ENCODE measurements around the gene PIGV. TPM values are rescaled to one million over a fixed set of nuclear protein-coding genes. Genes with fewer than 3 reads are reported as not detected.
"Not testable (repeated sequence)": the region's sequence is repeated elsewhere in the genome, so short reads cannot be mapped to it uniquely, and the experiment has no call there.

The PIGV gene
- total and polyA plus RNA-seq, 2 experiments from 2014 or later = 20.4 to 28.9 TPM

GRCh38 chr1:26839339-26839722 is 51.6 kb downstream of the PIGV start:
- H3K4me2 ChIP-seq (ENCODE audit: unreplicated experiment) = no peak overlapping the region
- H3K9me2 ChIP-seq (ENCODE audit: insufficient read depth) = no peaks in the 10 kb centered on the region
- peaks cover 4% of the 10 kb centered on the region; the same call in 1 of the 2 replicates for H3K36me3 ChIP-seq (ENCODE audit: low read depth)
- H3K4me3 ChIP-seq = no peak overlapping the region
- no peak overlapping the region for H3K9ac ChIP-seq
- WGBS, 2 experiments (ENCODE audit: low coverage in 1 of 2, low lambda C conversion rate in 2 of 2, missing lambda C conversion rate in 2 of 2) = 96 to 100% methylated on average over 1 of the region's 1 CpG
- no peaks in the 10 kb centered on the region for H3F3A ChIP-seq (ENCODE audit: insufficient read depth)
- DNase-seq = no peak
- H3K4me1 ChIP-seq (ENCODE audit: insufficient read depth) = no peaks in the 10 kb centered on the region
- no peaks in the 10 kb centered on the region for H4K20me1 ChIP-seq (ENCODE audit: insufficient read depth)
- in situ Hi-C loops (cut with MboI) = no loop called here
- H3K9me3 ChIP-seq (ENCODE audit: low read depth) = no peaks in the 10 kb centered on the region
- TF ChIP-seq EZH2 (IDR thresholded peaks at IDR 0.05; ENCODE audit: insufficient read depth, poor library complexity, severe bottlenecking) (no peak), EZH2phosphoT487 (IDR thresholded peaks at IDR 0.05; ENCODE audit: insufficient read depth, low read depth) (no peak)
- H3K27me3 ChIP-seq (replicated peaks; ENCODE audit: insufficient read depth) = no peaks in the 10 kb centered on the region
- no peak overlapping the region for H2AFZ ChIP-seq
- no peak overlapping the region for H3K27ac ChIP-seq
- no peaks in the 10 kb centered on the region; the same call in 1 of the 2 replicates for H3K79me2 ChIP-seq (ENCODE audit: insufficient read depth)

DNA sequence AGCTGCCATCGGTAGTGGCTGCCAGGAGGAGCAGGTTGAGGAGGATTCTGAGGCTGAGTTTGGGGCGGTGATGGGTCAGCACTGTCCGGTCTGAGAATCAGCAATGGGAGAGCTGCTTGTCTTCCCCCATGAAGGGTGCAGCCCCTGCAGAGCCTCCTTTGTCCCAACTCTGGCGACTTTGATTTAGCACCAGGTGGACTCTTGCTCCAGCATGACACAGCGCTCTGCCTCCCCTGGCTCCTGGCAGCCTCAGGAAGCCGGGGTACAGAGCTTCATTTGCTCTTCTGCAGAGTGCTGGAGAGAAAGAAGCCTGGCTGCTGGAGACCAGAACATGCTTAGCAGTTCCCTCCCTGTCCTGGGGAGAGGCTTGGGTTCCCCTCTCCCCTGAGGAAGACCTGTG is 52.0 kb downstream of the PIGV start:
- H3F3A ChIP-seq (ENCODE audit: insufficient read depth) = no peaks in the 10 kb centered on the region
- peaks cover 4% of the 10 kb centered on the region; the same call in 1 of the 2 replicates for H3K36me3 ChIP-seq (ENCODE audit: low read depth)
- no peaks in the 10 kb centered on the region; the same call in 1 of the 2 replicates for H3K79me2 ChIP-seq (ENCODE audit: insufficient read depth)
- TF ChIP-seq EZH2 (IDR thresholded peaks at IDR 0.05; ENCODE audit: insufficient read depth, poor library complexity, severe bottlenecking) (no peak), EZH2phosphoT487 (IDR thresholded peaks at IDR 0.05; ENCODE audit: insufficient read depth, low read depth) (no peak)
- H3K9me3 ChIP-seq (ENCODE audit: low read depth) = no peaks in the 10 kb centered on the region
- DNase-seq = no peak
- H3K9ac ChIP-seq = no peak overlapping the region
- H3K9me2 ChIP-seq (ENCODE audit: insufficient read depth) = no peaks in the 10 kb centered on the region
- H3K27me3 ChIP-seq (replicated peaks; ENCODE audit: insufficient read depth) = no peaks in the 10 kb centered on the region
- in situ Hi-C loops (cut with MboI) = no loop called here
- no peaks in the 10 kb centered on the region for H4K20me1 ChIP-seq (ENCODE audit: insufficient read depth)
- no peak overlapping the region for H2AFZ ChIP-seq
- no peak overlapping the region for H3K4me2 ChIP-seq (ENCODE audit: unreplicated experiment)
- 91 to 95% methylated on average over 5 to 6 of the region's 6 CpGs for WGBS, 2 experiments (ENCODE audit: low coverage in 1 of 2, low lambda C conversion rate in 2 of 2, missing lambda C conversion rate in 2 of 2)
- no peak overlapping the region for H3K4me3 ChIP-seq
- H3K27ac ChIP-seq = no peak overlapping the region
- H3K4me1 ChIP-seq (ENCODE audit: insufficient read depth) = no peaks in the 10 kb centered on the region

DNA sequence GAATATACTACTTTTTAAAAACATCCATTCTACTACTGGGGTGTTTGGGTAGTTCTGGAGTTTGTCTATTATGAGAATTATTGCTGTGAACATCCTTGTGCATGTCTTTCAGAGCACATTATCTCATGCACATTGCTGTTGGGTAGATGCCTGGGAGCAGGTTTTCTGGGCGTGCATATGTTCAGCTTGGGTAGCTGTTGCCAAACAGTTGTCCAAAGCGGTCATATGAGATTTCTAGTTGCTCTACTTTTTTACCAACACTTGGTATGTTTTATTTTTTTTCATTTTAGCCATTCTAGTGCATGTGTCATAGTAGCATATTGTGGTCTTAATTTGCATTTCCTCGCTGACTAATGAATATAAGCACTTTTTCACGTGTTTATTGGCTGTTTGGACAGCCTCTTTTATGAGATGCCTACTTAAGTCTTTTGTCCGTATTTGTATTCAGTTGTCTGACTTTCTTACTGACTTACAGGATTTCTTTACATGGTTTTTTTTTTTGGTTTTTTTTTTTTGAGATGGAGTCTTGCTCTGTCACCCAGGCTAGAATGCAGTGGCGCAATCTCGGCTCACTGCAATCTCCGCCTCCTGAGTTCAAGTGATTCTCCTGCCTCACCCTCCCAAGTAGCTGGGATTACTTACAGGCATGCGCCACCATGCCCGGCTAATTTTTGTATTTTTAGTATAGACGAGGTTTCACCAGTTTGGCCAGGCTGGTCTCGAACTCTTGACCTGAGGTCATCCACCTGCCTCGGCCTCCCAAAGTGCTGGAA is 56.9 kb downstream of the PIGV start:
- 82 to 89% methylated on average over 13 of the region's 13 CpGs for WGBS, 2 experiments (ENCODE audit: low coverage in 1 of 2, low lambda C conversion rate in 2 of 2, missing lambda C conversion rate in 2 of 2)
- no peaks in the 10 kb centered on the region for H3K27me3 ChIP-seq (replicated peaks; ENCODE audit: insufficient read depth)
- H3K27ac ChIP-seq = no peak overlapping the region
- peaks cover 4% of the 10 kb centered on the region; the same call in 1 of the 2 replicates for H3K36me3 ChIP-seq (ENCODE audit: low read depth)
- H2AFZ ChIP-seq = no peak overlapping the region
- no peaks in the 10 kb centered on the region; the same call in 1 of the 2 replicates for H3K79me2 ChIP-seq (ENCODE audit: insufficient read depth)
- in situ Hi-C loops (cut with MboI) = no loop called here
- no peaks in the 10 kb centered on the region for H4K20me1 ChIP-seq (ENCODE audit: insufficient read depth)
- no peaks in the 10 kb centered on the region for H3K9me3 ChIP-seq (ENCODE audit: low read depth)
- no peak overlapping the region for H3K4me2 ChIP-seq (ENCODE audit: unreplicated experiment)
- no peak for DNase-seq
- H3K9me2 ChIP-seq (ENCODE audit: insufficient read depth) = no peaks in the 10 kb centered on the region
- no peak overlapping the region for H3K9ac ChIP-seq
- TF ChIP-seq EZH2phosphoT487 (IDR thresholded peaks at IDR 0.05; ENCODE audit: insufficient read depth, low read depth) (no peak), EZH2 (IDR thresholded peaks at IDR 0.05; ENCODE audit: insufficient read depth, poor library complexity, severe bottlenecking) (no peak)
- H3F3A ChIP-seq (ENCODE audit: insufficient read depth) = peaks cover 23% of the 10 kb centered on the region
- H3K4me3 ChIP-seq = no peak overlapping the region
- peaks cover 15% of the 10 kb centered on the region for H3K4me1 ChIP-seq (ENCODE audit: insufficient read depth)

DNA sequence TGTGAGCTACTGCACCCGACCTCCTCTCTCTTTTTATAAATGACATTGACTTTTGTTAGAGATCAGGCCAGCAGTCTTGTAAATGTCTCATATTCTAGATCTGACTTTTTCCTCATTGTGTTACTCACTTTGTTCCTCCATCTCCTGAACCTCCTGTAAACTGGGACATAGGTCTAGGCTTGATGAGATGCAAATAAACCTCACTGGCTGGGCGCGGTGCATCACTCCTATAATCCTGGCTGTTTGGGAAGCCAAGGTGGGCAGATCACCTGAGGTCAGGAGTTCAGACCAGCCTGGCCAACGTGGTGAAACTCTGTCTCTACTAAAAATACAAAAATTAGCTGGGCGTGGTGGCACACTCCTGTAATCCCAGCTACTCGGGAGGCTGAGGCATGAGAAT is 60.1 kb downstream of the PIGV start:
- peak overlapping the region; percentile 77; the same call in 1 of the 2 replicates for H3K9ac ChIP-seq
- H3K36me3 ChIP-seq (ENCODE audit: low read depth); H2AFZ ChIP-seq; DNase-seq; H3K9me2 ChIP-seq (ENCODE audit: insufficient read depth); H3K27me3 ChIP-seq (replicated peaks; ENCODE audit: insufficient read depth); in situ Hi-C loops (cut with MboI); H4K20me1 ChIP-seq (ENCODE audit: insufficient read depth); H3K4me2 ChIP-seq (ENCODE audit: unreplicated experiment); H3K9me3 ChIP-seq (ENCODE audit: low read depth); H3K4me3 ChIP-seq; H3K79me2 ChIP-seq (ENCODE audit: insufficient read depth): not testable (repeated sequence)
- 84% methylated on average over 6 of the region's 6 CpGs for WGBS, 2 experiments (ENCODE audit: low coverage in 1 of 2, low lambda C conversion rate in 2 of 2, missing lambda C conversion rate in 2 of 2)
- peak overlapping the region; percentile 94; the same call in 1 of the 2 replicates for H3K27ac ChIP-seq
- H3F3A ChIP-seq (ENCODE audit: insufficient read depth) = peaks cover 26% of the 10 kb centered on the region
- peaks cover 18% of the 10 kb centered on the region for H3K4me1 ChIP-seq (ENCODE audit: insufficient read depth)

Small RNAs within 50 kb of the gene (small RNA-seq; reads per million reads assigned to genes)
- gene RN7SL165P (ENCODE audit: low read depth, low replicate concordance) = not detected

Other genes with a start within 250 kb of the PIGV start
- 11.6 and 13.4 TPM in 2 replicates for gene ARID1A, start 91.9 kb upstream of the PIGV start, total RNA-seq (2014; rRNA removed; shearing (Covaris generic))
- gene ARID1A, start 91.9 kb upstream of the PIGV start, polyA plus RNA-seq (2016; fragmentation: Nextera tagmentation; extraction: Ambion mirVana) = 8.2 and 9.4 TPM in 2 replicates
- gene ZDHHC18, start 38.7 kb downstream of the PIGV start, total RNA-seq (2014; rRNA removed; shearing (Covaris generic)) = 11.6 and 12.8 TPM in 2 replicates
- 1.3 and 1.9 TPM in 2 replicates for gene ZDHHC18, start 38.7 kb downstream of the PIGV start, polyA plus RNA-seq (2016; fragmentation: Nextera tagmentation; extraction: Ambion mirVana)
- gene SFN, start 75.2 kb downstream of the PIGV start, total RNA-seq (2014; rRNA removed; shearing (Covaris generic)) = not detected in 2 replicates
- gene SFN, start 75.2 kb downstream of the PIGV start, polyA plus RNA-seq (2016; fragmentation: Nextera tagmentation; extraction: Ambion mirVana) = not detected in 2 replicates
- gene GPN2, start 102.3 kb downstream of the PIGV start, total RNA-seq (2014; rRNA removed; shearing (Covaris generic)) = 11.9 and 12.1 TPM in 2 replicates
- gene GPN2, start 102.3 kb downstream of the PIGV start, polyA plus RNA-seq (2016; fragmentation: Nextera tagmentation; extraction: Ambion mirVana) = 26.3 and 27.9 TPM in 2 replicates
- 6.3 and 6.8 TPM in 2 replicates for gene GPATCH3, start 112.5 kb downstream of the PIGV start, total RNA-seq (2014; rRNA removed; shearing (Covaris generic))
- gene GPATCH3, start 112.5 kb downstream of the PIGV start, polyA plus RNA-seq (2016; fragmentation: Nextera tagmentation; extraction: Ambion mirVana) = 9.3 and 10.8 TPM in 2 replicates
- not detected in 2 replicates for gene NR0B2, start 126.0 kb downstream of the PIGV start, total RNA-seq (2014; rRNA removed; shearing (Covaris generic))
- gene NR0B2, start 126.0 kb downstream of the PIGV start, polyA plus RNA-seq (2016; fragmentation: Nextera tagmentation; extraction: Ambion mirVana) = not detected in 2 replicates
- 34.9 and 50.0 TPM in 2 replicates for gene NUDC, start 133.8 kb downstream of the PIGV start, total RNA-seq (2014; rRNA removed; shearing (Covaris generic))
- 117 and 118 TPM in 2 replicates for gene NUDC, start 133.8 kb downstream of the PIGV start, polyA plus RNA-seq (2016; fragmentation: Nextera tagmentation; extraction: Ambion mirVana)
- gene KDF1, start 172.5 kb downstream of the PIGV start, total RNA-seq (2014; rRNA removed; shearing (Covaris generic)) = not detected in 2 replicates
- gene KDF1, start 172.5 kb downstream of the PIGV start, polyA plus RNA-seq (2016; fragmentation: Nextera tagmentation; extraction: Ambion mirVana) = not detected in 2 replicates
- gene TRNP1, start 205.7 kb downstream of the PIGV start, total RNA-seq (2014; rRNA removed; shearing (Covaris generic)) = 311 and 327 TPM in 2 replicates
- 17.7 and 19.1 TPM in 2 replicates for gene TRNP1, start 205.7 kb downstream of the PIGV start, polyA plus RNA-seq (2016; fragmentation: Nextera tagmentation; extraction: Ambion mirVana)
- gene TENT5B, start 224.9 kb downstream of the PIGV start, total RNA-seq (2014; rRNA removed; shearing (Covaris generic)) = 0.76 and 0.89 TPM in 2 replicates
- 1.2 TPM in 2 replicates for gene TENT5B, start 224.9 kb downstream of the PIGV start, polyA plus RNA-seq (2016; fragmentation: Nextera tagmentation; extraction: Ambion mirVana)